ENCODE measurements around the gene MIEF1.

MIEF1 gene

DNA sequence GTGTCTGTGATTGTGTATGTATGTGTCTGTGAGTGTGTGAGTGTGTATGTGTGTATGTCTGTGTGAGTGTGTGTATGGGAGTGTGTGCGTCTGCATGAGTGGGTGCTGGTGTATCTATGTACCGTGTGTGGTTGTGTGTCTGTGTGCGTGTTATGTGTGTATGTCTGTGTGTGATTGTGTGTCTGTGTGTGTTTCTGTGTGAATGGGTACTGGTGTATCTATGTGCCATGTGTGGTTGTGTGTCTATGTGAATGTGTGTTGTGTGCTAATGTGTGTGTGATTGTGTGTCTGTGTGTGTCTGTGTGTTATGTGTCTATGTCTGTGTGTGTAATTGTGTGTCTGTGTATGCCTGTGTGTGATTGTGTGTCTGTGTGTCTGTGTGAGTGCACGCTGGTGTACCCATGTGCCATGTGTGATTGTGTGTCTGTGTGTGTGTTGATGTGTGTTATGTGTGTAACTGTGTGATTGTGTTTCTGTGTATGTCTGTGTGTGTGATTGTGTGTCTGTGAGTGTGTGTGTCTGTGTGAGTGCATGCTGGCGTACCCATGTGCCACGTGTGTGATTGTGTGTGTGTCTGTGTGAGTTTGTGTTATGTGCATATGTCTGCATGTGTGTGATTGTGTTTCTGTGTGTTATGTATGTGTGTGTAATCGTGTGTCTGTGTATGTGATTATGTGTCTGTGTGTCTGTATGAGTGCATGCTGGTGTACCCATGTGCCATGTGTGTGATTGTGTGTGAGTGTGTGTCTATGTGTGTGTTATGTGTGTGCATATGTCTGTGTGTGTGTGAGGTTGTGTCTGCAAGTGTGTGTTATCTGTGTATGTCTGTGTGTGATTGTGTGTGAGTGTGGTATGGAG, 61.7 kb downstream of the MIEF1 start:
- no peak for ATAC-seq

GRCh38 chr22:39565414-39565944, 63.4 kb downstream of the MIEF1 start:
- no peak for ATAC-seq

- peak; percentile 53 to 63 for ATAC-seq
These were observed 65.3 kb downstream of the MIEF1 start for GRCh38 chr22:39567135-39567946.

Measured in activated CD4-positive, CD25-positive, alpha-beta regulatory T cell treated with anti-CD3 and anti-CD28 coated beads, Interleukin-2, amount 50 U/mL, for 24 hours (primary cell).